Measurements from ENCODE around the gene MAP2.

GRCh38 chr2:209512971-209513370 lies 89.1 kb downstream of the MAP2 start:
- TF ChIP-seq CTCF (IDR thresholded peaks at IDR 0.05) (no peak), POLR2AphosphoS5 (IDR thresholded peaks at IDR 0.05; ENCODE audit: insufficient read depth in 1 of 2, low read depth in 1 of 2) (no peak), POLR2A (IDR thresholded peaks at IDR 0.05) (no peak)
